ENCODE measurements around the gene ZNF317. TPM values are rescaled to one million over a fixed set of nuclear protein-coding genes. Genes with fewer than 3 reads are reported as not detected.

Gene ZNF317
- total and polyA plus RNA-seq, 2 of the 13 experiments (the other 11 are each of a cell fraction or from before 2014, with no cell fraction given), result 14.0 to 27.9 TPM

DNA sequence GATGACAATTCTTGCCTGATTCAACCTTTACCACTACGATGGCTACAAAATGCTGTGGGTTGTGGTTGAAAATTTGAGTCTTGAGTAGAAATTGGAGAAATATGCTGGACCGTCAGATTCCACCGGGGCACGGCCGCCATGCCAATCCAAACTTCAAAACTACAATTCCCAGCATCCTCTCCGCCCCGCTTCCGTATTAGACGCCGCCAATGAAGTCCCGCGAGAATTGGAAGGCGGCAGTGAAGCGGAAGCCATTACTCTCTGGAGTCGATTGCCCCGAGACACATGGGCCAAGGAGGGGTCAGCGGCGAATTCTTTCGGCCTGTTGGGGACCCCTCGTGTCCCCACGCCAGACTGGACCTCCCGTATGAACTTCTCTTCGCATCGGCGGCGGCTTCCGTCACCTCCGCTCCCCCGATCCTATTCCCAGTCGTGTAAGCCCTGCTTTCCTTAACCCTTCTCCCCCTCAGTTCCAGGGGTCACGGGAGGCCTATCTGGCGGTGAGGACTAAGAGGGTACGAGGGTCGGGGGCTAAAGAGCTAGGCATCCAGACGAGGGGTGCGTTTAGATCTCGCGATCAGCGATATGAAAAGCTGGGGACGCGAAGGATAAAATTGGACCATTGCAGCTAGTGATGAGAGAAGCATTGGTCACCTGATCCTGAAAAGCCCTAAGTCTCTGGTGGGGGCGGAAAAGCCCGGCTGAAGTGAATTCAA lies at the start of gene ZNF317 (continued):
- TF ChIP-seq ADNP (CRISPR knock-in tag; IDR thresholded peaks at IDR 0.05), result no peak
- TF ChIP-seq KLF6 (CRISPR knock-in tag; IDR thresholded peaks at IDR 0.05), result peak; percentile 45; the same call in 1 of the 2 replicates
- TF ChIP-seq, protein P1, sequence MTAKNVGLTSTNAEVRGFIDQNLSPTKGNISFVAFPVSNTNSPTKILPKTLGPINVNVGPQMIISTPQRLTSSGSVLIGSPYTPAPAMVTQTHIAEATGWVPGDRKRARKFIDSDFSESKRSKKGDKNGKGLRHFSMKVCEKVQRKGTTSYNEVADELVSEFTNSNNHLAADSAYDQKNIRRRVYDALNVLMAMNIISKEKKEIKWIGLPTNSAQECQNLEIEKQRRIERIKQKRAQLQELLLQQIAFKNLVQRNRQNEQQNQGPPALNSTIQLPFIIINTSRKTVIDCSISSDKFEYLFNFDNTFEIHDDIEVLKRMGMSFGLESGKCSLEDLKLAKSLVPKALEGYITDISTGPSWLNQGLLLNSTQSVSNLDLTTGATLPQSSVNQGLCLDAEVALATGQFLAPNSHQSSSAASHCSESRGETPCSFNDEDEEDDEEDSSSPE (CRISPR knock-in tag; IDR thresholded peaks at IDR 0.05), result peak; percentile 79
- TF ChIP-seq, protein P2, sequence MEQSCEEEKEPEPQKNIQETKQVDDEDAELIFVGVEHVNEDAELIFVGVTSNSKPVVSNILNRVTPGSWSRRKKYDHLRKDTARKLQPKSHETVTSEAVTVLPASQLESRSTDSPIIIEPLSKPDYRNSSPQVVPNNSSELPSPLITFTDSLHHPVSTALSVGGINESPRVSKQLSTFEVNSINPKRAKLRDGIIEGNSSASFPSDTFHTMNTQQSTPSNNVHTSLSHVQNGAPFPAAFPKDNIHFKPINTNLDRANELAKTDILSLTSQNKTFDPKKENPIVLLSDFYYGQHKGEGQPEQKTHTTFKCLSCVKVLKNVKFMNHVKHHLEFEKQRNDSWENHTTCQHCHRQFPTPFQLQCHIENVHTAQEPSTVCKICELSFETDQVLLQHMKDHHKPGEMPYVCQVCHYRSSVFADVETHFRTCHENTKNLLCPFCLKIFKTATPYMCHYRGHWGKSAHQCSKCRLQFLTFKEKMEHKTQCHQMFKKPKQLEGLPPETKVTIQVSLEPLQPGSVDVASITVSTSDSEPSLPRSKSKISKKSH (CRISPR knock-in tag; IDR thresholded peaks at IDR 0.05; ENCODE audit: borderline replicate concordance), result peak; percentile 80
- TF ChIP-seq, protein P3, sequence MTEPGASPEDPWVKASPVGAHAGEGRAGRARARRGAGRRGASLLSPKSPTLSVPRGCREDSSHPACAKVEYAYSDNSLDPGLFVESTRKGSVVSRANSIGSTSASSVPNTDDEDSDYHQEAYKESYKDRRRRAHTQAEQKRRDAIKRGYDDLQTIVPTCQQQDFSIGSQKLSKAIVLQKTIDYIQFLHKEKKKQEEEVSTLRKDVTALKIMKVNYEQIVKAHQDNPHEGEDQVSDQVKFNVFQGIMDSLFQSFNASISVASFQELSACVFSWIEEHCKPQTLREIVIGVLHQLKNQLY (CRISPR knock-in tag; IDR thresholded peaks at IDR 0.05), result 0 out of 2 replicates have a peak, but pooled peaks have one; percentile 13
- no peak for TF ChIP-seq ZNF432 (CRISPR knock-in tag; IDR thresholded peaks at IDR 0.05; ENCODE audit: borderline replicate concordance)
- TF ChIP-seq, protein P4, sequence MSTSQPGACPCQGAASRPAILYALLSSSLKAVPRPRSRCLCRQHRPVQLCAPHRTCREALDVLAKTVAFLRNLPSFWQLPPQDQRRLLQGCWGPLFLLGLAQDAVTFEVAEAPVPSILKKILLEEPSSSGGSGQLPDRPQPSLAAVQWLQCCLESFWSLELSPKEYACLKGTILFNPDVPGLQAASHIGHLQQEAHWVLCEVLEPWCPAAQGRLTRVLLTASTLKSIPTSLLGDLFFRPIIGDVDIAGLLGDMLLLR (CRISPR knock-in tag; IDR thresholded peaks at IDR 0.05), result peak; percentile 36; the same call in 1 of the 2 replicates
- TF ChIP-seq ZNF615 (CRISPR knock-in tag; IDR thresholded peaks at IDR 0.05; ENCODE audit: borderline replicate concordance), result peak; percentile 92
- TF ChIP-seq ERF (CRISPR knock-in tag; IDR thresholded peaks at IDR 0.05), result peak; percentile 78
- TF ChIP-seq ELF1 (CRISPR knock-in tag; IDR thresholded peaks at IDR 0.05), result peak; percentile 100
- TF ChIP-seq, protein P5, sequence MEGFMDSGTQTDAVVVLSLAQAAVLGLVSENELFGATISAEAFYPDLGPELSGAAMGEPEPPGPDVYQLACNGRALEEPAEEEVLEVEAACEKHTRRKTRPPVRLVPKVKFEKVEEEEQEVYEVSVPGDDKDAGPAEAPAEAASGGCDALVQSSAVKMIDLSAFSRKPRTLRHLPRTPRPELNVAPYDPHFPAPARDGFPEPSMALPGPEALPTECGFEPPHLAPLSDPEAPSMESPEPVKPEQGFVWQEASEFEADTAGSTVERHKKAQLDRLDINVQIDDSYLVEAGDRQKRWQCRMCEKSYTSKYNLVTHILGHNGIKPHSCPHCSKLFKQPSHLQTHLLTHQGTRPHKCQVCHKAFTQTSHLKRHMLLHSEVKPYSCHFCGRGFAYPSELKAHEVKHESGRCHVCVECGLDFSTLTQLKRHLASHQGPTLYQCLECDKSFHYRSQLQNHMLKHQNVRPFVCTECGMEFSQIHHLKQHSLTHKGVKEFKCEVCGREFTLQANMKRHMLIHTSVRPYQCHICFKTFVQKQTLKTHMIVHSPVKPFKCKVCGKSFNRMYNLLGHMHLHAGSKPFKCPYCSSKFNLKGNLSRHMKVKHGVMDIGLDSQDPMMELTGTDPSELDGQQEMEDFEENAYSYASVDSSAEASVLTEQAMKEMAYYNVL (CRISPR knock-in tag; IDR thresholded peaks at IDR 0.05; ENCODE audit: borderline replicate concordance), result peak; percentile 65; the same call in 1 of the 2 replicates
- TF ChIP-seq, protein P6, sequence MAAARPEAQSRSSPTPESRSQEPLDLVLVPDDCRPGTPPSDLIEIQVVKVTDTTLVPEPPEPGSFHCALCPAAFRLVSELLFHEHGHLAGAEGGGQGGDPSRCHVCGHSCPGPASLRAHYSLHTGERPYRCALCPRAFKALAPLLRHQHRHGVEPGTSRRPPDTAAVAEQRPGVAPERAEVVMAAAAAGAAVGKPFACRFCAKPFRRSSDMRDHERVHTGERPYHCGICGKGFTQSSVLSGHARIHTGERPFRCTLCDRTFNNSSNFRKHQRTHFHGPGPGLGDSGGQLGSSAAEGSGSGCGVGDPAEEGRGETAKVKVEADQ (CRISPR knock-in tag; IDR thresholded peaks at IDR 0.05; ENCODE audit: borderline replicate concordance), result peak; percentile 76; the same call in 1 of the 2 replicates
- peak; percentile 74; the same call in 1 of the 2 replicates for TF ChIP-seq ZNF598 (CRISPR knock-in tag; IDR thresholded peaks at IDR 0.05; ENCODE audit: borderline replicate concordance)
- TF ChIP-seq TRIM24 (CRISPR knock-in tag; IDR thresholded peaks at IDR 0.05), result no peak
- TF ChIP-seq MXI1 (IDR thresholded peaks at IDR 0.05; ENCODE audit: borderline replicate concordance, low read depth, low read length), result peak; percentile 88; the same call in 2 of the 3 replicates
- no peak for TF ChIP-seq SMARCC2 (IDR thresholded peaks at IDR 0.05)
- TF ChIP-seq DR1 (CRISPR knock-in tag; IDR thresholded peaks at IDR 0.05), result peak; percentile 88
- TF ChIP-seq ZFP62 (CRISPR knock-in tag; IDR thresholded peaks at IDR 0.05), result no peak
- 0 out of 2 replicates have a peak, but pooled peaks have one; percentile 53 for TF ChIP-seq ZNF776 (CRISPR knock-in tag; IDR thresholded peaks at IDR 0.05)
- TF ChIP-seq, protein P7, sequence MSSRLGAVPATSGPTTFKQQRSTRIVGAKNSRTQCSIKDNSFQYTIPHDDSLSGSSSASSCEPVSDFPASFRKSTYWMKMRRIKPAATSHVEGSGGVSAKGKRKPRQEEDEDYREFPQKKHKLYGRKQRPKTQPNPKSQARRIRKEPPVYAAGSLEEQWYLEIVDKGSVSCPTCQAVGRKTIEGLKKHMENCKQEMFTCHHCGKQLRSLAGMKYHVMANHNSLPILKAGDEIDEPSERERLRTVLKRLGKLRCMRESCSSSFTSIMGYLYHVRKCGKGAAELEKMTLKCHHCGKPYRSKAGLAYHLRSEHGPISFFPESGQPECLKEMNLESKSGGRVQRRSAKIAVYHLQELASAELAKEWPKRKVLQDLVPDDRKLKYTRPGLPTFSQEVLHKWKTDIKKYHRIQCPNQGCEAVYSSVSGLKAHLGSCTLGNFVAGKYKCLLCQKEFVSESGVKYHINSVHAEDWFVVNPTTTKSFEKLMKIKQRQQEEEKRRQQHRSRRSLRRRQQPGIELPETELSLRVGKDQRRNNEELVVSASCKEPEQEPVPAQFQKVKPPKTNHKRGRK (CRISPR knock-in tag; IDR thresholded peaks at IDR 0.05), result peak; percentile 19; the same call in 1 of the 2 replicates
- TF ChIP-seq RXRA (CRISPR knock-in tag; IDR thresholded peaks at IDR 0.05), result peak; percentile 64

Measured in HepG2 (cell line).